ENCODE data around the gene LGALS16.

- TF ChIP-seq CTCF (IDR thresholded peaks at IDR 0.05; ENCODE audit: low read depth, low read length, poor library complexity, severe bottlenecking) (no peak), EZH2phosphoT487 (IDR thresholded peaks at IDR 0.05; ENCODE audit: borderline replicate concordance, low read length) (no peak)
These were observed 28.6 kb downstream of the LGALS16 start for GRCh38 chr19:39684267-39684666.

All from DOHH2 (cell line).